Muscle of leg (tissue), 11 donors: ENCODE measurements around the gene UGGT1. TPM values are rescaled to one million over a fixed set of nuclear protein-coding genes. Genes with fewer than 3 reads are reported as not detected.

ENCODE experiments used
- DNase-seq: peaks from one replicate; pipeline ENCODE4 v3.0.0; 2013
- H3K27ac ChIP-seq: one replicate; pipeline ENCODE4 v1.5.1; 2013; ENCODE audit warnings: mild to moderate bottlenecking, low read length, control low read depth
- H3K27me3 ChIP-seq: one replicate; pipeline ENCODE4 v1.6.1; 2013; ENCODE audit warnings: low read length; ENCODE audit not compliant: control insufficient read depth, insufficient read depth
- H3K36me3 ChIP-seq: one replicate; pipeline ENCODE4 v1.6.1; 2013; ENCODE audit warnings: low read length; ENCODE audit not compliant: control insufficient read depth, insufficient read depth
- H3K4me1 ChIP-seq: one replicate; pipeline ENCODE4 v1.6.1; 2013; ENCODE audit warnings: low read length; ENCODE audit not compliant: control insufficient read depth, insufficient read depth
- H3K4me3 ChIP-seq: one replicate; pipeline ENCODE4 v1.5.1; 2013; ENCODE audit warnings: low read length, control low read depth
- H3K9me3 ChIP-seq: replicated peaks from 2 replicates; pipeline ENCODE4 v1.6.1; 2013; ENCODE audit warnings: low read depth, low read length; ENCODE audit not compliant: control insufficient read depth
- WGBS: methylation state at CpG from one replicate; pipeline ENCODE4 v1.1.5; 2013; ENCODE audit warnings: missing lambda C conversion rate; ENCODE audit not compliant: insufficient coverage; 5-methylcytosine and 5-hydroxymethylcytosine counted together
- polyA plus RNA-seq, 8 donors: library from polyadenylated mRNA; unstranded; fragments of 120-200 nt; gene quantifications; one replicate each; pipeline versions ENCODE4 v1.2.1 to v1.2.3, GENCODE V29; 2013; ENCODE audit warnings: inconsistent platforms in 1 of 8, low replicate concordance in 1 of 8; ENCODE audit not compliant: insufficient read length in 8 of 8, insufficient read depth in 1 of 8
- total RNA-seq: library from RNA; stranded (reverse); fragments of 120-200 nt; gene quantifications from one replicate; pipeline ENCODE4 v1.2.4, GENCODE V29; 2013

The UGGT1 gene
- total and polyA plus RNA-seq, 9 donors: 16.2 to 36.0 (median 28.8) TPM

DNA sequence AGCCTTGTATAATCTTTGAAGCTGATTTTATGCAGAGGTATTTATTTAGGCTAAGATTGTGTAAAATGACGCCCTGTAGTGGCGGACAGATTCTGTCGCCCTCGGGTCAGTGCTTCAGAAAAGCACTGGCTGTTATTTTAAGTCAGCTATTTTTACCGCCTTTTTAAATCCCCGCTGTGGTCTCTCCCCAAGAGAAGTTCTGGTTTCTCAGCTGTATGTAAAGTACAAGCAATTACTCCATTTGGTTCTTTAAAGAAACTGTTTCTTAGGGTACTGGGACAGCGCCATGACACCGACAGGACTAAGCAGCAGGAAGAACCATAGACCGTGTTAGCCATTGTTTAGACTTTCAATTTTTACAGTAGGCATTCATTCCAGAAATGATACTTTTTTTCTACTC, 65.0 kb downstream of the UGGT1 start:
- no peak for DNase-seq
- H3K4me3 ChIP-seq: no peak overlapping the region
- H3K9me3 ChIP-seq: no peaks in the 10 kb centered on the region
- no peaks in the 10 kb centered on the region for H3K27me3 ChIP-seq
- 90% methylated on average over 2 of the region's 9 CpGs for WGBS
- no peak overlapping the region for H3K27ac ChIP-seq
- no peaks in the 10 kb centered on the region for H3K4me1 ChIP-seq
- peaks cover 16% of the 10 kb centered on the region for H3K36me3 ChIP-seq

DNA sequence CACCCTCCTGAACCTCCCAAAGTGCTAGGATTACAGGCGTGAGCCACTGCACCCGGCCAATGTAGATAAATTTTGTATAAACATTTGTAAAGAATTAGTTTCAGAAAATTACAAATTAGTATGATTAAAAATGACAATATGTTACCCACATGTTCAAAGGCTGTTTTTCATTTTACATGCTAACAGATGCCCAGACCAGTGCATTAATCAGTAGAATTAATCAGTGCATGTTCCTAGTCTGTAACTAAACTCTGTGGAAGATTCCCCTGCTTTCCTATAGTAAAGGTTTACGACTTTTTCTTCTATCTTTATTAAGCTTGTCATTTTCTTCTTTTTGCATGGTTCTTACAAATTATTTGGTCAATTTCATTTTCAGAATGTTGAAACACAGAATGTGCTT, 65.8 kb downstream of the UGGT1 start:
- H3K9me3 ChIP-seq: no peaks in the 10 kb centered on the region
- H3K27ac ChIP-seq: no peak overlapping the region
- DNase-seq: no peak
- H3K27me3 ChIP-seq: no peaks in the 10 kb centered on the region
- WGBS: no CpG with 5 or more reads among the region's 3 CpGs
- no peaks in the 10 kb centered on the region for H3K4me1 ChIP-seq
- H3K36me3 ChIP-seq: peaks cover 18% of the 10 kb centered on the region
- H3K4me3 ChIP-seq: no peak overlapping the region

DNA sequence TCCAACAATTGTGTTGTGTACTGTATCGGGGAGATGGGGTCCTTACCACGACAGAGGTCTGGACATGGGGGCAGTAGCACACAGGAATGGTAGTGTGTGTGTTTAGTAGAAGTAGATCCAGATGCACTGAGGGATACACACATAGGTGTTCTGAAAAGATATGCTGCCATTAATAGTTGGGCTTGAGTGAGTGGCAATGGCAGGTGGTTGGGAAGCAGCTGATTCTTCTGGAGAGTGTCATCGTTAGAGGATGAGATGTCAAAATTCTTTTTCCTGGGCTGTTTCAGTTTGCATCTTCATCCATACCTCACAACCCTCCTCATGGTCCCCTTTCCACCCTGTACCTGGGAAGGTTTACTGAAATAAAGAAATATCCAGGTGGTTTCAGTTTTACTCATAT, 66.6 kb downstream of the UGGT1 start:
- Histone ChIP-seq H3K9me3 (no peaks in the 10 kb centered on the region), H3K4me3 (no peak overlapping the region), H3K4me1 (no peaks in the 10 kb centered on the region), H3K27ac (no peak overlapping the region), H3K27me3 (no peaks in the 10 kb centered on the region), H3K36me3 (peaks cover 15% of the 10 kb centered on the region)
- DNase-seq: peak; percentile 27
- 100% methylated on average over 2 of the region's 3 CpGs for WGBS

DNA sequence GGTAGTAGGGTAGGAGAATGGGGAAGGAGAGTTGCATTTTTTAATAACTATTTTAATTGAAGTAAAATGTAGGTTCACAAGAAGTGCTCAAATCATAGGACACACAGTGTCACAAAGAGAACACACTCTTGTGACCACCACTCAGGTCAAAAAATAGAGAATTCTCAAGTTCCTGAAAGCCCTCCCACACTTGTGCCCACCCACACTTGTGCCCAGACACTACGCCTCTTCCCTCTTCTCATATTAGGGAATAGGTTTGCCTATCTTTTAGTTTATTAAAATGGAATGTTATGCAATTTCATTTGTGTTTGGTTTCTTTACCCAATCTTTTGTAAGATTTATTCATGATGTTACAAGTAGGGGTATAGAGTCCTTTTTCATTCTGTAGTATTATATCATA, 67.2 kb downstream of the UGGT1 start:
- no peaks in the 10 kb centered on the region for H3K27me3 ChIP-seq
- H3K27ac ChIP-seq: no peak overlapping the region
- no peaks in the 10 kb centered on the region for H3K9me3 ChIP-seq
- H3K4me1 ChIP-seq: no peaks in the 10 kb centered on the region
- H3K36me3 ChIP-seq: peaks cover 15% of the 10 kb centered on the region
- no CpG with 5 or more reads among the region's 1 CpG for WGBS
- H3K4me3 ChIP-seq: no peak overlapping the region
- DNase-seq: no peak

- Histone ChIP-seq H3K4me1 (no peaks in the 10 kb centered on the region), H3K9me3 (no peaks in the 10 kb centered on the region), H3K27me3 (no peaks in the 10 kb centered on the region), H3K36me3 (peaks cover 20% of the 10 kb centered on the region), H3K4me3 (no peak overlapping the region), H3K27ac (no peak overlapping the region)
- 69% methylated on average over 2 of the region's 7 CpGs for WGBS
- DNase-seq: peak; percentile 11
Observed at GRCh38 chr2:128159437-128159836, 68.4 kb downstream of the UGGT1 start.

DNA sequence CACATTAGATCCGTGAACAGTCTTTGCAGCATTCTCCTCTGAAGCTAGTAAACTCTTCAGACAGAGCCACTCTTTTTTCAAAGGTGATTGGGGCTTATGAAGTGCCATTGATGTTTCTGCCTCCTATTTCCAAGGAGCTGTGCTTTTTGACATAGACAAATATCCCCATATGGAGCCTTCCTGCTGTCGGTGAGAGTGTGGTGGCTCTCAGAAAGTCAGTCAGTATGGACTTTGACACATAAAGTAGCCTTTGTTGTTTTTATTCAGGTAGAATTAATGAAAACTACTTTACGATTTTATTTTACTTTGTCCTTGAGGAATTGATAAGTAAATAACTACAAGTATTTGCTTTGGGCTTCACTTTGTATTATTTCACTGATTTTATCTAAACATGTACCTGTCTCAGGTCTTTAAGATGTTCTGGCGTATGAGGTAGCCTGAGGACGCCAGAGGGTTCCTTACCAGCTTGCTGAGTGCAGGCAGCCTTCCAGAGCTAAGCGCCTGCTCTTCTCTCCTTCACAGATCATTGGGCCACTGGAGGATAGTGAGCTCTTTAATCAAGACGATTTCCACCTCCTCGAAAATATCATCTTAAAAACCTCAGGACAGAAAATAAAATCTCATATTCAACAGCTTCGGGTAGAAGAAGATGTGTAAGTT, 69.7 kb downstream of the UGGT1 start:
- peaks cover 29% of the 10 kb centered on the region for H3K36me3 ChIP-seq
- WGBS: 100% methylated on average over 3 of the region's 9 CpGs
- H3K4me3 ChIP-seq: no peak overlapping the region
- no peak overlapping the region for H3K27ac ChIP-seq
- DNase-seq: no peak
- no peaks in the 10 kb centered on the region for H3K27me3 ChIP-seq
- no peaks in the 10 kb centered on the region for H3K4me1 ChIP-seq
- no peaks in the 10 kb centered on the region for H3K9me3 ChIP-seq

DNA sequence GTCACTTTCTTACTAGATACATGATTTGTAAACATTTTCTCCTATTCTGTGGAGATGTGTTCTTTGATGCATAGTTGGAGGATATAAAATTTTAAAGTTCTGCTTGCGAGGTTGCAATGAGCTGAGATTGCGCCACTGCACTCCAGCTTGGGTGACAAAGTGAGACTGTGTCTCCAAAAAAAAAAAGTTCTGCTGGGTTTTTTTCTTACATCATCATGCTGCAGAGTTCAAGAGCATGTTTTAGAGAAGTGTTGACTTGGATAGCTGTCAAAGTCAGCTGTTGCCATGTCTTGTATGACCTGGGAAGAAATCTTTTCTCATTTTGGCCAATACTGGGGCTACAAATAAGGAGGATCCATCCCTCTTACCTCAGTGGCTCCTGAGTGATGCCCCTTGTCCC, 71.3 kb downstream of the UGGT1 start:
- Histone ChIP-seq H3K4me3 (no peak overlapping the region), H3K36me3 (peaks cover 41% of the 10 kb centered on the region), H3K27ac (no peak overlapping the region), H3K27me3 (no peaks in the 10 kb centered on the region), H3K4me1 (no peaks in the 10 kb centered on the region), H3K9me3 (no peaks in the 10 kb centered on the region)
- no peak for DNase-seq
- WGBS: 100% methylated on average over 2 of the region's 2 CpGs

- WGBS: no CpG with 5 or more reads among the region's 2 CpGs
- H3K36me3 ChIP-seq: peaks cover 46% of the 10 kb centered on the region
Observed at GRCh38 chr2:128164311-128164710, 73.3 kb downstream of the UGGT1 start.

DNA sequence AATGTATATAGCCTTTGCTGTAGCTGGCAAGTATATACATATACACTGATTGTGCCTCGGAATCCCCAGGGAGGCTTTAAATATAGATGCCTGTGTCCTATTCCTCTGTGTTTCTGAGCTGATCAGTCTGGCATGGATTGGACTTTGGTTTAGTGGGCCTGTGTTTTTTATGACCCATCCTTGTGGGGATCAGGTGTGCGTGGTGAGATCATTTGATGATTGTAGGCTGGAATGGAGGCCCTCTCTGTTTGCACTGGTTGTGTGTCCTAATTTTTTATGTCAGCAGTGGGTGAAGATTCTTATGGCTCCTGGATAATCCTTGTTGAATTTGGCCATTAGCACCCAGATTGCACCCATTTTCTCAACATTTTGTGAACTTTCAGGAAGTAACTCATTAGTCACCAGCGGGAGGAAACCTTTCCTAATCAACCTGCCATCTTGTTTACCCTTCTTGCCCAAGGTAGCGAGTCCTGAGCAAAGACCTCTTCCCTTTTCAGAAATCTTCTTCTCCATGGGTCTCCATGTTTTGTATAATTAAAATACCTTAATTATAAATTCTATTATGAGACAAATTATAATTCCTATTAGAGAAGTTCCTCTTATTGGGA, 75.8 kb downstream of the UGGT1 start:
- DNase-seq: no peak
- Histone ChIP-seq H3K9me3 (no peaks in the 10 kb centered on the region), H3K27ac (no peak overlapping the region), H3K36me3 (peaks cover 42% of the 10 kb centered on the region), H3K4me1 (no peaks in the 10 kb centered on the region), H3K27me3 (no peaks in the 10 kb centered on the region), H3K4me3 (no peak overlapping the region)
- WGBS: 100% methylated on average over 1 of the region's 4 CpGs

More at GRCh38 chr2:128164311-128164710, 73.3 kb downstream of the UGGT1 start:
- H3K9me3 ChIP-seq: no peaks in the 10 kb centered on the region
- no peak overlapping the region for H3K27ac ChIP-seq
- H3K4me3 ChIP-seq: no peak overlapping the region
- no peaks in the 10 kb centered on the region for H3K4me1 ChIP-seq
- H3K27me3 ChIP-seq: no peaks in the 10 kb centered on the region
- DNase-seq: no peak

GRCh38 chr2:128169094-128169493, 78.1 kb downstream of the UGGT1 start:
- Histone ChIP-seq H3K27me3 (no peaks in the 10 kb centered on the region), H3K4me1 (no peaks in the 10 kb centered on the region), H3K36me3 (peaks cover 49% of the 10 kb centered on the region), H3K9me3 (no peaks in the 10 kb centered on the region), H3K27ac (no peak overlapping the region), H3K4me3 (no peak overlapping the region)
- no CpG with 5 or more reads among the region's 4 CpGs for WGBS
- no peak for DNase-seq
